Type B pancreatic cell (in vitro differentiated cells): Measurements from ENCODE around the gene ZNF600. TPM values are rescaled to one million over a fixed set of nuclear protein-coding genes. Genes with fewer than 3 reads are reported as not detected.

ENCODE experiments used
- total RNA-seq: library from RNA; stranded (reverse); gene quantifications from 2 replicates; pipeline ENCODE4 v1.2.1, GENCODE V29; 2021; ENCODE audit warnings: low replicate concordance

The ZNF600 gene
- total RNA-seq, 1 donor from 2014 or later = 12.5 TPM

Other genes starting within 250 kb of the ZNF600 start
- 25.2 and 29.1 TPM in 2 replicates for gene ZNF701, start 216.5 kb downstream of the ZNF600 start, total RNA-seq
- 76.2 and 81.0 TPM in 2 replicates for gene ZNF83, start 148.4 kb downstream of the ZNF600 start, total RNA-seq
- 24.7 and 27.3 TPM in 2 replicates for gene ZNF611, start 51.7 kb downstream of the ZNF600 start, total RNA-seq
- 23.0 and 40.0 TPM in 2 replicates for gene ZNF28, start 34.8 kb upstream of the ZNF600 start, total RNA-seq
- gene ZNF468, start 70.8 kb upstream of the ZNF600 start, total RNA-seq = 32.4 and 45.1 TPM in 2 replicates
- 30.4 and 33.5 TPM in 2 replicates for gene ZNF320, start 110.8 kb upstream of the ZNF600 start, total RNA-seq
- 8.9 and 12.5 TPM in 2 replicates for gene ZNF888, start 136.6 kb upstream of the ZNF600 start, total RNA-seq
- 17.2 and 18.1 TPM in 2 replicates for gene ZNF816, start 176.1 kb upstream of the ZNF600 start, total RNA-seq
- 0.17 and 0.50 TPM in 2 replicates for gene ERVV-1, start 227.1 kb upstream of the ZNF600 start, total RNA-seq